Right forelimb (tissue), 1 donor: ENCODE data around the gene SPATA13.
"Not testable (repeated sequence)": the region's sequence is repeated elsewhere in the genome, so short reads cannot be mapped to it uniquely, and the experiment has no call there.

Experiments used
- DNase-seq: peaks from one replicate; pipeline ENCODE4 v3.0.0-alpha.2; 2018

The SPATA13 gene

DNA sequence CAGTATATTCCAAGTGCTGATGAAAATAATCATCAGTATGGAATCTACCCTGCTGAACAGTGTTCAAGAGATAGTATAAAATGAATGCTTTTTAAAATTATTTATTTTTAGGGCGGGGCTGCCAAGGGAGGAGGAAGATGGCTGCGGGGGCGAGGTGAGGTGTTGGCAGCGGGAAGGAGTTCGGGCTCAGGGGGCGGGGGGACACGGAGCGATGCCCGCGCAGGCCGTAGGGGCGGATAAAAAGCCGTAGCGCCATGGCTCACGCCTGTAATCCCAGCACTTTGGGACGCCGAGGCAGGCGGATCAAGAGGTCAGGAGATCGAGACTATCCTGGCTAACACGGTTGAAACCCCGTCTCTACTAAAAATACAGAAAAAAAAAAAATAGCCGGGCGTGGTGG is 167.1 kb downstream of the SPATA13 start:
- DNase-seq = not testable (repeated sequence)

DNA sequence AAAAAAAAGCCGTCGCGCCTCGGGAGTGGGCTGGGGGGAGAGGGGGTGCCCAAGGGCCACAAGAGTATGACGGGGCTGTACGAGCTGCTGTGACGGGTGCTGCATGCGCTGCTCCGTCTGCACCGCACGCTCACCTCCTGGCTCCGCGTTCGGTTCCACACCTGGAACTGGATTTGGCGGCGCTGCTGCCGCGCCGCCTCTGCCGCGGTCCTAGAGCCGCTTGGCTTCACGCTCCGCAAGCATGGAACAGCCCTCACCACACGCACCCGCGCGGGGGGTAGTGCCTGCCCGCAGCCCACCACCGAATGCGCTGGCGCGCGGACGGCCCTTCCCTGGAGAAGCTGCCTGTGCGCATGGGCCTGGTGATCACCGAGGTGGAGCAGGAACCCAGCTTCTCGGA is 167.6 kb downstream of the SPATA13 start:
- DNase-seq = no peak

DNA sequence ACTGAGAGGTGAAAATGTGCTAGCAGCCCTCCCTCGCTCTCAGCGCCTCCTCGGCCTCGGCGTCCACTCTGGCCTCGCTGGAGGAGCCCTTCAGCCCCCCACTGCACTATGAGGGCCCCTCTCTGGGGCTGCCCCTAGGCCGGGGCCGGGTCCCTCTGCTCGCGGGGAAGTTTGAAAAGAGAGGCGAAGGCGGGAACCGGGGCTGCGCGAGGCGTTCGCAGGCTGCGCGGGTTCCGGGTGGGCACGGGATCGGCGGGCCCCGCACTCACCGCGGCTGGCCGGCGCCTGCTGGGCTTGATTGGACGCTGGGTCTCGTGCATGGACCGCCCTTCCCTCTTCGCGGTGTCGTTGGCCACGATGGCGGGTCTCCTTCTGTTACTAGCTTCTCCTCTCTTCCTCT is 178.2 kb downstream of the SPATA13 start:
- DNase-seq = no peak

DNA sequence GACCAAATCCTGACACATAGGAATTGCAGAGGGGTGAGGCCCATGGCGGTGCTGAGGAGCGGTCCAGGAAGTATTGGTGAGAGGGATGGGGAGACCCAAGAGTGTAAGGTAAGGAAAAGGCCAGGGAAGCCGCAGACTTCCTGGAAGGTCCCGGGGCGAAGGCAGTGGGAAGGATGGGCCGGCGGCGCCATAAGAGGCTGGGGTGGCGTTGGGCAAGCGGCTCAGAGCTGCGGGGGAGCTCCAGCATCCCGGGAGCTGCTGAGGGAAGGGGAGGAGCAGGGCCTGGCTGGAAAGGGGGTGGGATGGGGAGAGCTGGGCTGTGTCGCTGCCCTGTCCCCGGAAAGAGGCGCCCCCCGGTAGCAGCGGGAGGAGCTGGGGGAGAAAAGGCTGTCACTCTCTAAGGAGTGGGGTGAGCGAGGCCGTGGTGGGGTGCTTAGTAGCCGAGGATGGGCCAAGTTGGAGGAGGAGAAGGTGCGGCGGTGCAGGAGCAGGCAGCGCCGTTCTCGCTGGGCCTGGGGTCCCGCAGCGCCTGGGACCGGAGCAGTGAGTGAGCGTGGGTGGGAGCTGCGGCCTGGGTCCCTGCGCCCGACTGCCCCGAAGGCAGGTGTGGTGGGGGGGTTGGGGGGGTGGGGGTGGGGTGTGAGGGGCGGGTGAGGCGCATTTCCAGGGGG is 179.6 kb downstream of the SPATA13 start:
- DNase-seq = no peak

- no peak for DNase-seq
Observed at GRCh38 chr13:24340608-24340955, 180.1 kb downstream of the SPATA13 start.

GRCh38 chr13:24341439-24341838 is 180.9 kb downstream of the SPATA13 start:
- DNase-seq = no peak

DNA sequence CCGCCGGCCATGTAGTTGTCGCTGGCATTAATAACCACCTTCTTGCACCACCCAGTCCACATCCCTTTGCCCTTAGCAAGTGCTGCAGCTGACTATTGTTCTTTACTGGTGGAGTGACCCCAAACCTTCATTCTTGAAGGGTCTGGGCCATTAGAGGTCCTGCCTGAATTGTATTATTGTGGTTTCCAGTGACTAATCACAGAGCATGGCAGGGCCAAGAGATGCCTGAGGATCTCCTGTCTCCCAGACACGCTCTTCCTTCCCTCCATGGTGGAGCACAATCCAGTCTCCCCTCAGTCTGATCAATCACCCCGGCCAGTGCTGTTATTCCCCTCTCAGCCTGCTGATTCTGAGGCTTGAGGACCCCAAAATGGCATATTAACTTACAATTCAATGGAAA is 187.9 kb downstream of the SPATA13 start:
- no peak for DNase-seq

DNA sequence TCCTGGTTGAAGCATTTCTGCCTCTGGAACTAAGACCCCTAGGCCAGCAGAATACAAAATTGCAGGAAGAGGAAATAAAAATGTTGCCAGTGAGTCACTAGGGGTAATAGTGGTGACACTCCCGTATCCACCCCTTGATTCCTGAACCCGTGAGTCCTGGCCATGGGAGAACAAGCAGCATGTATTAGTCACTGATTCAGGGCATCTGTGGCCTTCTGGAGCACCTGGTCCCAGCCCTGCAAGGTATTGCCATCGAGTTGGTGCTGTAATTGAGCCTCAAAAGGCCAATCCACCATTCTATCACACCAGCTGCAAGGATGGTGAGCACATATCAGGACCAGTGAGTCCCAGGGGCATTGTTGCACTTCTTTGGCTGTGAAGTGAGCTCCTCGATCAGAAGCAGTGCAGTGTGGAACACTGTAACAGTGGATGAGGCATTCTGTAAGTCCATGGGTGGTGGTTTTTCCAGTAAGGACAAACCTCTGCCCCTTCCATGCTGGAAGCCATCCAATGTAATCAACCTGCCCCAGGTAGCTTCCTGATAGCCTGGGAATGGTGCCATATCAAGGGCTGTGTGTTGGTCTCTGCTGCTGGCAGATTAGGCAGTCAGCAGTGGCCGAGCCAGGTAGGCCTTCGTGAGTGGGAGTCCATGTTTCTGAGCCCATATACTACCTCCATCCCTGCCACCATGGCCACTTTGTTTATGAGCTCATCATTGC is 188.4 kb downstream of the SPATA13 start:
- DNase-seq = no peak

- not testable (repeated sequence) for DNase-seq
Observed at GRCh38 chr13:24349778-24350664, 189.5 kb downstream of the SPATA13 start.

DNA sequence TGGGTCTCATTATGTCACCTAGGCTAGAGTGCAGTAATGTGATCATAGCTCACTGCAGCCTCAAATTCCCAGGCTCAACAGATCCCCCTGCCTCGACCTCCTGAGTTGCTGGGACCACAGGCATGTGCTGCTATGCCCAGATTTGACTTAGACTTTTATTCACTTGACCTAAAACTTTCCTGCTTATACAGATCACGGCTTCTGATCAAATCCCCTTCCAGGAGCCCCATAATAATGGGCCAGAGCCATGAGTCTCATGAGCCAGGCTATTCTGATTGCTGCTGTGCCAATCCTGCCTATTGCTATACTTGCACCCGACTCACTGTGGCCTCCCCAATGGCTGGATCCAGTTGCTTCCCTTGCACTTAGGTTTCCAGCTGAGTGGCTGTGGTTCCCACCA is 190.9 kb downstream of the SPATA13 start:
- DNase-seq = no peak

DNA sequence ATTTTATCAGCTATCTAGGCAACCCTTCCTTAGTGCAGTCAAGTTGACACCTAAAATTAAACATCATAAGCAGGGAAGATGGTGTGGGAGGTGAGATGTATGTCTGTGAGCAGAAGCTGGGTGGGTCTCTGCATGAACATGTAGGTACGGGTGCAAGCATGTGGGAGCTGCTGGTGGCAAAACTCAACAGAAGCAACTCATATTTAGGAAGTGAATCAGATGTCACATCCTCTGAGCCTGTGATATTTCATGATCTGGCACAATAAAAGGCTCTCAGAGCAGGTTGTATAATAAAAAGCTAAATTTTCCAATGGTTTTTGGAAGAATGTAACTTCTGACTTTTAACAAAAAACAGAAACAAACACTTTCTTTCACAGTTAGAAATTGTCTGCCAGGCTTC is 193.2 kb downstream of the SPATA13 start:
- DNase-seq = no peak

- DNase-seq = no peak
Observed at GRCh38 chr13:24355103-24355502, 194.6 kb downstream of the SPATA13 start.

- DNase-seq = no peak
Observed at GRCh38 chr13:24356270-24356669, 195.8 kb downstream of the SPATA13 start.
